ENCODE results near the gene CIAPIN1. TPM values are rescaled to one million over a fixed set of nuclear protein-coding genes. Genes with fewer than 3 reads are reported as not detected.
A peak's percentile ranks its signal among the peaks of the same experiment; 100 is the strongest.

Gene CIAPIN1
- total RNA-seq, 1 experiment from 2014 or later = 82.8 TPM

- H3K23ac ChIP-seq (ENCODE audit: insufficient read length, low read depth, low read length) = no peak overlapping the region
- Mint-ChIP-seq H3K4me3 (peak overlapping the region in 1 of 2 experiments; percentile 61; a peak in 2 of 5 replicates), H3K27ac (peak overlapping the region; percentile 21 to 86 (median 70); a peak in 5 of 7 replicates), H3K27me3 (ENCODE audit: low read depth) (peaks cover 9% of the 10 kb centered on the region), H3K9me3 (no peaks in the 10 kb centered on the region), H3K4me1 (peaks cover 39 to 62% of the 10 kb centered on the region in 2 experiments), H3K36me3 (ENCODE audit: insufficient read depth in 1 of 3, low read depth in 3 of 3) (peaks cover 20 to 30% (median 21%) of the 10 kb centered on the region in 3 experiments)
- H2BK20ac ChIP-seq (ENCODE audit: low read depth, low read length, poor library complexity, severe bottlenecking) = no peak overlapping the region
- H3K14ac ChIP-seq (ENCODE audit: insufficient read depth, low read length) = no peak overlapping the region; the same call in 1 of the 2 replicates
- H3K27me3 ChIP-seq (ENCODE audit: insufficient read depth, low read length) = no peaks in the 10 kb centered on the region
- H3K9ac ChIP-seq (ENCODE audit: extremely low read depth, insufficient read length, low read length) = no peak overlapping the region
- no peaks in the 10 kb centered on the region for H3K79me2 ChIP-seq (ENCODE audit: insufficient read depth, low read length)
- no peak overlapping the region for H2AFZ ChIP-seq (ENCODE audit: low read length)
- H3K4me1 ChIP-seq (ENCODE audit: insufficient read depth, low read length) = peaks cover 17% of the 10 kb centered on the region; the same call in 1 of the 2 replicates
- no peak overlapping the region for H4K5ac ChIP-seq (ENCODE audit: insufficient read length, low read depth, low read length)
- no peak overlapping the region for H3T11ph ChIP-seq (ENCODE audit: low read length)
- H3K27ac ChIP-seq (ENCODE audit: insufficient read length, low read depth, low read length) = no peak overlapping the region
- H3K9me3 ChIP-seq (ENCODE audit: control insufficient read depth, low read depth, low read length) = no peaks in the 10 kb centered on the region
- no peak overlapping the region for H2BK5ac ChIP-seq (ENCODE audit: insufficient read length, low read length)
- H3K18ac ChIP-seq (ENCODE audit: insufficient read length, low read depth, low read length) = no peak overlapping the region
- H4K8ac ChIP-seq (replicated peaks; ENCODE audit: insufficient read length, low read depth, low read length) = no peak overlapping the region
- H2BK120ac ChIP-seq (ENCODE audit: low read depth, low read length, poor library complexity, severe bottlenecking) = no peak overlapping the region
- H4K20me1 ChIP-seq (ENCODE audit: control insufficient read depth, insufficient read depth, insufficient read length) = no peaks in the 10 kb centered on the region
- H3K56ac ChIP-seq (ENCODE audit: insufficient read length, low read depth, low read length) = no peak overlapping the region
- no CpG with 5 or more reads among the region's 30 CpGs for WGBS (ENCODE audit: extremely low coverage, insufficient read length, low lambda C conversion rate)
- H2BK15ac ChIP-seq (ENCODE audit: low read depth, low read length) = no peak overlapping the region
- no peaks in the 10 kb centered on the region for H3K79me1 ChIP-seq (ENCODE audit: insufficient read depth, low read depth, low read length, poor library complexity, severe bottlenecking)
- no peak overlapping the region for H4K91ac ChIP-seq (ENCODE audit: insufficient read length, low read depth, low read length)
- no peak overlapping the region for H3K4ac ChIP-seq (ENCODE audit: low read depth, low read length)
- H2BK12ac ChIP-seq (ENCODE audit: insufficient read length, low read depth, low read length) = no peak overlapping the region
- H3K23me2 ChIP-seq (ENCODE audit: insufficient read length, low read depth, low read length, poor library complexity, severe bottlenecking) = peaks cover 8% of the 10 kb centered on the region
- DNase-seq = peak; percentile 24
- no peak for TF ChIP-seq CTCF (conservative IDR thresholded peaks at IDR 0.05)
- H2AK5ac ChIP-seq (ENCODE audit: insufficient read length, low read length) = no peak overlapping the region
- peak overlapping the region; percentile 34 for H3K4me2 ChIP-seq (ENCODE audit: insufficient read depth, insufficient read length, low read length)
Measured at GRCh38 chr16:57474671-57475661, 27.8 kb upstream of the CIAPIN1 start.

All from H9 (cell line).